ENCODE measurements around the gene TM9SF4.
A peak's percentile ranks its signal among the peaks of the same experiment; 100 is the strongest.

TM9SF4 gene

GRCh38 chr20:32109392-32110172 lies at the start of gene TM9SF4:
Gene TM9SF4, plus strand, starts transcription at chr20:32109714. Its CDS starts 27 bp downstream, at chr20:32109741.
- Histone ChIP-seq H3K36me3 (ENCODE audit: control insufficient read depth in 5 of 5, insufficient read depth in 5 of 5, low read length in 5 of 5) (no peaks in the 10 kb centered on the region), H3K9me3 (ENCODE audit: control insufficient read depth in 5 of 5, low read length in 5 of 5) (no peaks in the 10 kb centered on the region), H3K27ac (ENCODE audit: low read depth, low read length) (peak within 1 kb of the TSS; percentile 99), H3K9ac (ENCODE audit: low read length in 5 of 5) (peak within 1 kb of the TSS; percentile 87 to 100 (median 97)), H3K4me3 (ENCODE audit: low read depth in 1 of 5, low read length in 5 of 5) (peak within 1 kb of the TSS; percentile 84 to 100 (median 98)), H3K4me1 (ENCODE audit: control insufficient read depth in 5 of 5, insufficient read depth in 5 of 5, low read length in 5 of 5) (peaks cover 11 to 29% (median 27%) of the 10 kb centered on the region in 5 donors), H3K27me3 (ENCODE audit: control insufficient read depth in 5 of 5, insufficient read depth in 4 of 5, low read length in 5 of 5) (no peaks in the 10 kb centered on the region)

GRCh38 chr20:32062776-32063170 lies 46.7 kb upstream of the TM9SF4 start:
- Histone ChIP-seq H3K36me3 (ENCODE audit: control insufficient read depth in 5 of 5, insufficient read depth in 5 of 5, low read length in 5 of 5) (no peaks in the 10 kb centered on the region), H3K9ac (ENCODE audit: low read length in 5 of 5) (no peak overlapping the region), H3K27me3 (ENCODE audit: control insufficient read depth in 5 of 5, insufficient read depth in 4 of 5, low read length in 5 of 5) (peaks cover 2 to 15% (median 11%) of the 10 kb centered on the region in 5 donors), H3K9me3 (ENCODE audit: control insufficient read depth in 5 of 5, low read length in 5 of 5) (no peaks in the 10 kb centered on the region), H3K27ac (ENCODE audit: low read depth, low read length) (no peak overlapping the region), H3K4me3 (ENCODE audit: low read depth in 1 of 5, low read length in 5 of 5) (no peak overlapping the region), H3K4me1 (ENCODE audit: control insufficient read depth in 5 of 5, insufficient read depth in 5 of 5, low read length in 5 of 5) (peaks cover 0 to 25% (median 3%) of the 10 kb centered on the region in 5 donors)

- peaks cover 0 to 25% (median 4%) of the 10 kb centered on the region in 5 donors for H3K4me1 ChIP-seq (ENCODE audit: control insufficient read depth in 5 of 5, insufficient read depth in 5 of 5, low read length in 5 of 5)
- H3K27me3 ChIP-seq (ENCODE audit: control insufficient read depth in 5 of 5, insufficient read depth in 4 of 5, low read length in 5 of 5) = peaks cover 2 to 8% (median 6%) of the 10 kb centered on the region in 5 donors
- H3K4me3 ChIP-seq (ENCODE audit: low read depth in 1 of 5, low read length in 5 of 5) = no peak overlapping the region
- H3K27ac ChIP-seq (ENCODE audit: low read depth, low read length) = no peak overlapping the region
- H3K9ac ChIP-seq (ENCODE audit: low read length in 5 of 5) = no peak overlapping the region
- H3K36me3 ChIP-seq (ENCODE audit: control insufficient read depth in 5 of 5, insufficient read depth in 5 of 5, low read length in 5 of 5) = no peaks in the 10 kb centered on the region
- no peaks in the 10 kb centered on the region for H3K9me3 ChIP-seq (ENCODE audit: control insufficient read depth in 5 of 5, low read length in 5 of 5)
These were observed 45.8 kb upstream of the TM9SF4 start for GRCh38 chr20:32063695-32064094.

GRCh38 chr20:32064667-32065066 lies 44.8 kb upstream of the TM9SF4 start:
- Histone ChIP-seq H3K27ac (ENCODE audit: low read depth, low read length) (no peak overlapping the region), H3K27me3 (ENCODE audit: control insufficient read depth in 5 of 5, insufficient read depth in 4 of 5, low read length in 5 of 5) (peaks cover 0 to 5% (median 4%) of the 10 kb centered on the region in 5 donors), H3K4me1 (ENCODE audit: control insufficient read depth in 5 of 5, insufficient read depth in 5 of 5, low read length in 5 of 5) (peaks cover 0 to 30% (median 10%) of the 10 kb centered on the region in 5 donors), H3K9me3 (ENCODE audit: control insufficient read depth in 5 of 5, low read length in 5 of 5) (no peaks in the 10 kb centered on the region), H3K4me3 (ENCODE audit: low read depth in 1 of 5, low read length in 5 of 5) (no peak overlapping the region), H3K9ac (ENCODE audit: low read length in 5 of 5) (no peak overlapping the region), H3K36me3 (ENCODE audit: control insufficient read depth in 5 of 5, insufficient read depth in 5 of 5, low read length in 5 of 5) (no peaks in the 10 kb centered on the region)

GRCh38 chr20:32067234-32067821 lies 42.2 kb upstream of the TM9SF4 start:
- H3K4me3 ChIP-seq (ENCODE audit: low read depth in 1 of 5, low read length in 5 of 5) = no peak overlapping the region
- H3K36me3 ChIP-seq (ENCODE audit: control insufficient read depth in 5 of 5, insufficient read depth in 5 of 5, low read length in 5 of 5) = no peaks in the 10 kb centered on the region
- peaks cover 0 to 3% (median 2%) of the 10 kb centered on the region in 5 donors for H3K27me3 ChIP-seq (ENCODE audit: control insufficient read depth in 5 of 5, insufficient read depth in 4 of 5, low read length in 5 of 5)
- no peak overlapping the region for H3K27ac ChIP-seq (ENCODE audit: low read depth, low read length)
- H3K4me1 ChIP-seq (ENCODE audit: control insufficient read depth in 5 of 5, insufficient read depth in 5 of 5, low read length in 5 of 5) = peaks cover 0 to 40% (median 10%) of the 10 kb centered on the region in 5 donors
- no peaks in the 10 kb centered on the region for H3K9me3 ChIP-seq (ENCODE audit: control insufficient read depth in 5 of 5, low read length in 5 of 5)
- no peak overlapping the region for H3K9ac ChIP-seq (ENCODE audit: low read length in 5 of 5)

- peaks cover 0 to 3% (median 2%) of the 10 kb centered on the region in 5 donors for H3K27me3 ChIP-seq (ENCODE audit: control insufficient read depth in 5 of 5, insufficient read depth in 4 of 5, low read length in 5 of 5)
- no peak overlapping the region for H3K4me3 ChIP-seq (ENCODE audit: low read depth in 1 of 5, low read length in 5 of 5)
- H3K9ac ChIP-seq (ENCODE audit: low read length in 5 of 5) = no peak overlapping the region
- H3K27ac ChIP-seq (ENCODE audit: low read depth, low read length) = no peak overlapping the region
- H3K36me3 ChIP-seq (ENCODE audit: control insufficient read depth in 5 of 5, insufficient read depth in 5 of 5, low read length in 5 of 5) = peaks cover 0 to under 1% (median 0%) of the 10 kb centered on the region in 5 donors
- no peaks in the 10 kb centered on the region for H3K9me3 ChIP-seq (ENCODE audit: control insufficient read depth in 5 of 5, low read length in 5 of 5)
- peaks cover 0 to 34% (median 10%) of the 10 kb centered on the region in 5 donors for H3K4me1 ChIP-seq (ENCODE audit: control insufficient read depth in 5 of 5, insufficient read depth in 5 of 5, low read length in 5 of 5)
These were observed 41.3 kb upstream of the TM9SF4 start for GRCh38 chr20:32068174-32068573.

- Histone ChIP-seq H3K27me3 (ENCODE audit: control insufficient read depth in 5 of 5, insufficient read depth in 4 of 5, low read length in 5 of 5) (peaks cover 0 to 6% (median 0%) of the 10 kb centered on the region in 5 donors), H3K9ac (ENCODE audit: low read length in 5 of 5) (no peak overlapping the region), H3K27ac (ENCODE audit: low read depth, low read length) (no peak overlapping the region), H3K9me3 (ENCODE audit: control insufficient read depth in 5 of 5, low read length in 5 of 5) (no peaks in the 10 kb centered on the region), H3K36me3 (ENCODE audit: control insufficient read depth in 5 of 5, insufficient read depth in 5 of 5, low read length in 5 of 5) (peaks cover 0 to 14% (median 2%) of the 10 kb centered on the region in 5 donors), H3K4me1 (ENCODE audit: control insufficient read depth in 5 of 5, insufficient read depth in 5 of 5, low read length in 5 of 5) (peaks cover 0 to 22% (median 7%) of the 10 kb centered on the region in 5 donors), H3K4me3 (ENCODE audit: low read depth in 1 of 5, low read length in 5 of 5) (no peak overlapping the region)
These were observed 39.8 kb upstream of the TM9SF4 start for GRCh38 chr20:32069711-32070110.

- H3K9me3 ChIP-seq (ENCODE audit: control insufficient read depth in 5 of 5, low read length in 5 of 5) = no peaks in the 10 kb centered on the region
- no peak overlapping the region for H3K4me3 ChIP-seq (ENCODE audit: low read depth in 1 of 5, low read length in 5 of 5)
- peaks cover 0 to 19% (median 7%) of the 10 kb centered on the region in 5 donors for H3K4me1 ChIP-seq (ENCODE audit: control insufficient read depth in 5 of 5, insufficient read depth in 5 of 5, low read length in 5 of 5)
- H3K36me3 ChIP-seq (ENCODE audit: control insufficient read depth in 5 of 5, insufficient read depth in 5 of 5, low read length in 5 of 5) = peaks cover 0 to 17% (median 2%) of the 10 kb centered on the region in 5 donors
- H3K27ac ChIP-seq (ENCODE audit: low read depth, low read length) = no peak overlapping the region
- peaks cover 0 to 7% (median 0%) of the 10 kb centered on the region in 5 donors for H3K27me3 ChIP-seq (ENCODE audit: control insufficient read depth in 5 of 5, insufficient read depth in 4 of 5, low read length in 5 of 5)
- no peak overlapping the region for H3K9ac ChIP-seq (ENCODE audit: low read length in 5 of 5)
These were observed 39.2 kb upstream of the TM9SF4 start for GRCh38 chr20:32070282-32070681.

- Histone ChIP-seq H3K4me1 (ENCODE audit: control insufficient read depth in 5 of 5, insufficient read depth in 5 of 5, low read length in 5 of 5) (peaks cover 0 to 19% (median 7%) of the 10 kb centered on the region in 5 donors), H3K9me3 (ENCODE audit: control insufficient read depth in 5 of 5, low read length in 5 of 5) (no peaks in the 10 kb centered on the region), H3K36me3 (ENCODE audit: control insufficient read depth in 5 of 5, insufficient read depth in 5 of 5, low read length in 5 of 5) (peaks cover 0 to 17% (median 2%) of the 10 kb centered on the region in 5 donors), H3K9ac (ENCODE audit: low read length in 5 of 5) (no peak overlapping the region), H3K27ac (ENCODE audit: low read depth, low read length) (no peak overlapping the region), H3K4me3 (ENCODE audit: low read depth in 1 of 5, low read length in 5 of 5) (no peak overlapping the region), H3K27me3 (ENCODE audit: control insufficient read depth in 5 of 5, insufficient read depth in 4 of 5, low read length in 5 of 5) (peaks cover 0 to 7% (median 0%) of the 10 kb centered on the region in 5 donors)
These were observed 38.8 kb upstream of the TM9SF4 start for GRCh38 chr20:32070690-32071213.

Measured in subcutaneous abdominal adipose tissue (tissue), 5 donors.